Activated CD4-positive, alpha-beta T cell treated with anti-CD3 and anti-CD28 coated beads, Interleukin-10, Interleukin-2, amounts not matched to agents 100 ng/mL and 50 ng/mL, durations not matched to agents 16 hours and 8 hours (primary cell): ENCODE data around the gene ELK4.
"Not testable (repeated sequence)": the region's sequence is repeated elsewhere in the genome, so short reads cannot be mapped to it uniquely, and the experiment has no call there.

Experiments used
- DNase-seq: peaks from one replicate; pipeline ENCODE4 v3.0.0-alpha.2; 2020

The ELK4 gene

DNA sequence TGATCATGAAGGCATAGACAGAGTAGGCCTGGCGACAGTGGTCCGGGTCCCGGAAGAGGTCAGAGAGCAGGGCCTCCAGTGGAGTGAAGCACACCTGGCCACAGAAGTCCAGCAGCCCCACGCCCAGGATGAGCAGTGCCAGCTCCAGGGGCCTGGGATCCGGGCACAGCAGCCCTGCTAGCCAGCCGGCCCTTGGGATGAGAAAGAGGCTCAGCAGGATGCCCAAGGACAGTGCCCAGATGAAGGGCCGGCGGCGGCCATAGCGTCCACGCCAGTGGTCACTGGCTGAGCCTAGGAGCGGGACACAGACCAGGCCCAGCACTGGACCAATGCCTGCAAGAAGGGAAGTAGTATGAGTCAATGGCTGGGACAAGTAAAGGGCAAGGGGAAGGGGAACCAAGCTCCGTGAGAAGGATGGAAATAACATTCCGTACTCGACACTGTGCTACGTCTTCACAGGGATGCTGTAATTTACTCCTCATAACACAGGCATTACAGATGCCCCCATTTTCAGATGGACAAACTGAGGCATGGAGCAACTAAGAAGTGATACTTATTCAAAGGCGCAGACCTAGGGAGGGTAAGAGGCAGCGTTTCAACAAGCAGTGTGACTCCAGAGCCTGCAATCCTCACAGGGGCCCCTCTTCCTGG lies 31.6 kb upstream of the ELK4 start:
- DNase-seq = no peak

DNA sequence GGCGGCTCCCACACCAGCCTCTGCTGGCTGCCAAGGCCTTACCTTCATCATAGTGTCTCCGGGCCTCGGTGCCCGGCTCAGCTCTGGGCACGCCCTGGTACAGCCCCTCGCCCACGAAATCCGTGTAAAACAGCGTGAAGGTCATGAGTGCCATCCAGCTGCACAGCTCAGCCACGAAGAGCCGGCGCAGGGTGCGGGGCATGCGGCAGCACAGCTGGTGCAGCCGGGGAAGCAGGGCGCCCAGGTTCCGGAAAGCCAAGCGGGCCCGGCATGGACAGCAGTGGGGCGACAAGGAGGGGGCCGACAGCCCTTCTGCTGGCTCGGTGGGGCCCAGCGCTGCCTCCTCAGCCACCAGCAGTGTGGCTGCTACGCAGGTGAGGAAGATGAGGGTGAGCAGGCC lies 31.0 kb upstream of the ELK4 start:
- no peak for DNase-seq

- no peak for DNase-seq
Measured at GRCh38 chr1:205662135-205662738, 30.4 kb upstream of the ELK4 start.

- DNase-seq = no peak
Measured at GRCh38 chr1:205661429-205662134, 29.8 kb upstream of the ELK4 start.

GRCh38 chr1:205660361-205660760 lies 28.6 kb upstream of the ELK4 start:
- no peak for DNase-seq

DNA sequence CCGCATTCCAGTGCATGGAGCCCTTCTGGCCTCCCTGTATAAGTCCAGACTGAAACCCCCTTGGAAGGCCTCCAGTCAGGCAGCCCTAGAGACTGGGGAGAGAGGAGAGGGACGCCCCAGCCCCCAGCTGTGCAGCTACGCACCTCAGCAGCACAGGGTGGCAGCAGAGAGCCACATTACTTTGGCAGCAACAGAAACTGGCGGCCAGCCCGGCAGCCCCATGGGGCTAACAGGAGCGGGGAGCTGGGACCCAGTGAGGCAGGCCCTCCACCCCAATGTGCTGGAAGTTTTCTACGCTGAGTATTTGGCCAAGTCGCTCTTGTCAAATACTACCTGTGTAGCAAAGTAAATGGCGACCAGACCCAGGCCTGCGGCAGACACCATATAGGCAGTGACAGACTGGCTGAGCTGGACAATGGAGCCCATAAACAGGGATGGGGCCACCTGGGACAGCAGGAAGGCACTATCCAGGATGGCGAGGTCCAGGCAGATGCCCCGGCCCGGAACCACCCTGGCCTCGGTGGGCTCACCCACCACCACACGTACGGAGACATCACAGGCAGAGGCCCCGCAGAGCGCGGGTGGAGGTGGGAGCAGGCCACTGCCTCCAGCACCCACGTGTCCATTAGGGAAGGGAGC lies 27.3 kb upstream of the ELK4 start:
- DNase-seq = peak; percentile 76

DNA sequence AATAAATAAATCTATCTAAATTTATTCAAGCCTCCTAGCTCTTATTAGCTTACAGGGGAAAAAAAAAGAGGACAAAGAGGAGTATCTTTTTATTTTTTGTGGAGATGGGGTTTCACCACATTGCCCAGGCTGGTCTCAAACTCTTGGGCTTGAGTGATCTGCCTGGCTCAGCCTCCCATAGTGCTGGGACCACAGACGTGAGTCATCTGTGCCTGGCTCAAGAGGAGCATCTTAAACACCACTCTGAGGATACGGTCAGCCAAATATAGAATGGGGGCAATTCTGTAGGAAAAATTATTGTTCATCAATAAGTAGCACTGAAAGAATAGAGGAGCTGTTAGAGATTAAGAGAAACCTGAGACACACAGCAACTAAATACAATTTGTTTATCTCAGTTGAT lies 24.4 kb upstream of the ELK4 start:
- DNase-seq = no peak

DNA sequence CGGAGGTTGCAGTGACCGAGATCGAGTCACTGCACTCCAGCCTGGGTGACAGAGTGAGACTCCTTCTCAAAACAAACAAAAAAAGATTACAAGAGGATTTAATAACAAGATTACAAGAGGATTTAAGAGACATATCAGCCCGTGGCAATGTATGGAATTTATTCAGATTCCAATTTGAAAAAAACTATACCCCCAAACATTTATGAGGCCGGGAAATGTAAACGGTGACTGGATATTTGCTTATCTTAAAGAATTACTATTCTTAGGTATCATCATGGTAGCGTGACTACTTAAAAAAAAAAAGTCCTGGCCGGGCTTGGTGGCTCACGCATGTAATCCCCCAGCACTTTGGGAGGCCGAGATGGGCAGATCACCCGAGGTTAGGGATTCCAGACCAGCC lies 21.2 kb upstream of the ELK4 start:
- no peak for DNase-seq

DNA sequence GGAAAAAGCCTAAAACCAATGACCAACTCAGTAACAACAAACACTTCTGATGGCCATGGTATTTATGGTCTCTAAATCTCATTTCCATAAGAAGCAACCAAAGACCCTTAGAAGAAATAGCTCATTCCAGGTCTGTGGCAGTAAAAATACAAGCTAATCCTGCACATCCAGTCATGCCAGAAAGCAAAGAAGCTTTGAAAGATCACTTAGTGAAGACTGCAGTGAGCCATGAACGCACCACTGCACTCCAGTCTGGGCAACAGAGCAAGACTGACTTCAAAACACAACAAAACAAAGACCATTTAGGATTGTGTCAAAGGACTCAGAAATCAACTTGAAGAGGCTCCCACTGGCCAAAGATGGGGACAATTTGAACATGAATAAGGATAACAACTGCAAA lies 18.4 kb upstream of the ELK4 start:
- no peak for DNase-seq

DNA sequence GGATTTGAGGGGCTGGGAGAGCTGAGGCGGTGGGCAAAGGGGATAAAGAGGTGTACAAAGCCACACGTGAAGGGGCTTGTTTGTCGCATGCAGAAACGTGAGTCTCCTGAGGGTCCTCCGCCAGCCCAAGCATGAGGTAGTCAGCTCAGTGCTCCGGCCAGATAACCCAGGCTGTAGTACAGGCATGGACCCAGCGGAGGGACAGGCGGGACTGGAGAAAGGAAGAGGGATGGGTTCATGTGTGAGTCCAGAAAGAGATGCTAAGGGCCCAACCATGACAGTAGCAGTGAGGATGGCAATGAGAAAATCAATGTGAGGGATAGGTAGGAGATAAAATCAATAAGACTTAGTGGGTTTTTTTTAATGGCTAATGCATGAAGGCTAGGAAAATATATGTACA lies 13.7 kb upstream of the ELK4 start:
- no peak for DNase-seq

DNA sequence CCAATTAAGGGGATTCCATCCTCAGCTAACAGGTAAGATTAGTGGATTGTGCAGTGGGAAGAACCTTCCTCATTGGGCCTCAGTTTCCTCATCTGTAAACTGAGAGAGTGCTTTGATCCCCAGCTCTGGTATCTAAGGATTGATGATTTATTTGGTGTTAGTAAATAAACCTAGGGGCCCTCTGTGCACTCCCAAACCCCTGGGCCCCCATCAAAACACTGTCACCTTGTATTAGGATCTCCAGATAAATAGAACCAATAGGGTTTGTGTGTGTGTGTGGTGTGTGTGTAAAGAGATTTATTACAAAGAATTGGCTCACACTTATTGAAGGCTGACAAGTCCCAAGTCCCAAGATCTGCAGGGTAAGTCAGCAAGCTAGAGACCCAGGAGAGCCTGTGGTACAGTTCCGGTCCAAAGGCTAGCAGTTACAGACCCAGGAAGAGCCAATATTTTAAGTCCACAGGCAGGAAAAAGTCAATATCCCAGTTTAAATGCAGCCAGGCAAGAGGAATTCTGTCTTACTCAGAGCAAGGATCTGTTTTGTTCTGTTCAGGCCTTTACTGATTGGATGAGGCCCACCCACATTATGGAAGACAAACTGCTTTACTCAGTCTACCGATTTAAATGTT lies 11.0 kb upstream of the ELK4 start:
- DNase-seq = no peak

DNA sequence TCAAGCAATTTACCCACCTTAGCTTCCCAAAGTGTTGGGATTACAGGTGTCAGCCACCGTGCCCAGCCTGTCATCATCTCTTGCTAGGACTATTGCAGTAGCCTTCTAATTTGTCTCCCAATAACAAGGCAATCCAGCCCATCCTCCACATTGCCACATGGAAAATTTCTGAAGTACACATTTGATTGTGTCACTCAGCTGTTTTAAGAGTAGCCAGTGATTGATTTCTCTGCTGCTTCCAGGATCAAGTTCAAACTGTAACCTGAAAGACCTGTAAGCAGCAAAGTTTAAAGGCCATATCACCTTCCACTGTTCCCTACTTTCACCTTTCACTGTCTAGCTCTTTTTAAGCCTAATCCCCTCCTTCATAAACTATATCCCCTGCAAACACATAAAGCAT lies 7.8 kb upstream of the ELK4 start:
- DNase-seq = no peak

GRCh38 chr1:205637854-205638468 lies 6.2 kb upstream of the ELK4 start:
- no peak for DNase-seq

DNA sequence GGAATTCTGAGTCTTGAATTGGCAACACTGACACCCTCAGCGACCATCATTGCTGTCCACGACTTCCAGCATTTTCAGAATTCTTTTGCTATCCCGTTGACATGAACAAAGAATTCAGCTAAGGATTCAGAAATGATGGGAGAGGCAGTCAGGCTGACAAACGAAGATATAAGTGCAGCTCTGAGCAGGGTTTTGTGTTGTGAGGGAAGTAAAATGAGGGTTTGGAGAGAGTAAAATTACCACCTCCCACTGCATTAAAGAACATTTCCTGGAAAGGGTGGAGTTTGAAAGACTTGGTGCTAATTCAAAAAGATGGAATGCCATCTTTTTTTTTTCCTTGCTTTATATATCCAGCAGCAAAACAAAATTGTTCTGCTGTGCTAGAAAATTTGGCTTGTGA lies 4.9 kb upstream of the ELK4 start:
- DNase-seq = no peak

DNA sequence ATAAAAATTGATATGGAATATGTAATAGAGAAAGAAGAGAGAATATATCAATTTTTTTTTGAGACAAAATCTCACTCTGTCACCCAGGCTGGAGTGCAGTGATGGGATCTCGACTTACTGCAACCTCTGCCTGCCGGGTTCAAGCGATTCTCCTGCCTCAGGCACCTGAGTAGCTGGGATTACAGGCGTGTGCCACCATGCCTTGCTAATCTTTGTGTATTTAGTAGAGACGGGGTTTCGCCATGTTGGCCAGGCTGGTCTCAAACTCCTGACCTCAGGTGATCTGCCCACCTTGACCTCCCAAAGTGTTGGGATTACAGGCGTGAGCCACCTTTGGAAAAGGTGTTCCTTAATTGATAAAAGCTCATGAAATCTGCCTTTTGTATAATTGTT lies 4.3 kb upstream of the ELK4 start:
- DNase-seq = not testable (repeated sequence)

DNA sequence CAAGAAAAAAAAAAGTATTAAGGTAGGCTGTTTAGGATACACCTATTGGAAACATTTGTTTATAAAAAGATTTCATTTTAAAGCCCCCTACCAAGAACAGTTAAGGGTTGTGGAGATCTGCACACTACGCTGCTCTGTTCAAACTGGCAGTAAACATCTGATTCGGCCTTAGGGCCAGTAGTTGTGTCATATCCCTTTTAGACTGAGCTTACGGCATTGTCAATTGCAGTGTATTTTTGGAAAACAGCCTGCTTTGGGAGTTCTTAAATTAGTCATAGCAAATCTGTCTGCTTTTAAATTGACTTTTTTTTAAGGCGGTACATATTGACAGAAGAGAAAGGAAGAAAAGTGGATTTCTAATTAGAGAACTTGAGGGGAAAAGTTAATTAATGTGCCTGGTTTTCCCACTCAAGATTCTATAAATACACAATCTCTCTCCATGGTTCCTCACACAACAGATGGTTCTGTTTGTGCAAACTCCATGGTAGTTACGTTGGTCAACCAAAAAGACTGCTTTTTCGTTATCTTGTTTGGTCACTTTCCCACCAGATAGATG lies 1.7 kb upstream of the ELK4 start:
- no peak for DNase-seq

DNA sequence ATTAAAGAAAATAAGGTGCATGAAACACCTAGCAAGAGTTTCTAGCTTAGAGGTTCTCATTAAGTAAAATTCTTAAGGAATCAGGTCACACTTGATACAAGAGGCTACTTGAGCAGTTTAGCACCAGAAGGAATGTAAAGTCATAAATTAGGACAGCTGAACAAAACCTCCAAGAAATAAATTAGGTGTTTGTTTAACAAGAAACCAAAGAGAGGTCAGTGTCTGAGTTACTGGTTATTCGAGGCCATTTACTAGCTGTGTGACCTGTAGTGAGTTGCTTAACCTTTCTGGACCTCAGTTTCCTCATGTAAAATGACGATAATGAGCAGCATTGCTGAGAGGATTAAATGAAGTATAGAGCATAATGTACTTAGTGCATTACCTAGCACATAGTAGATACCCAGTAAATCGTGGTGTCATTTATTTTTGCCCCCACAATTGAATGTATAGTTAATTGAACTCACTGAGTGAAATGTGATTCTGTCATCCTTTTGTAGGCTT lies 908 bp upstream of the ELK4 start:
- no peak for DNase-seq

DNA sequence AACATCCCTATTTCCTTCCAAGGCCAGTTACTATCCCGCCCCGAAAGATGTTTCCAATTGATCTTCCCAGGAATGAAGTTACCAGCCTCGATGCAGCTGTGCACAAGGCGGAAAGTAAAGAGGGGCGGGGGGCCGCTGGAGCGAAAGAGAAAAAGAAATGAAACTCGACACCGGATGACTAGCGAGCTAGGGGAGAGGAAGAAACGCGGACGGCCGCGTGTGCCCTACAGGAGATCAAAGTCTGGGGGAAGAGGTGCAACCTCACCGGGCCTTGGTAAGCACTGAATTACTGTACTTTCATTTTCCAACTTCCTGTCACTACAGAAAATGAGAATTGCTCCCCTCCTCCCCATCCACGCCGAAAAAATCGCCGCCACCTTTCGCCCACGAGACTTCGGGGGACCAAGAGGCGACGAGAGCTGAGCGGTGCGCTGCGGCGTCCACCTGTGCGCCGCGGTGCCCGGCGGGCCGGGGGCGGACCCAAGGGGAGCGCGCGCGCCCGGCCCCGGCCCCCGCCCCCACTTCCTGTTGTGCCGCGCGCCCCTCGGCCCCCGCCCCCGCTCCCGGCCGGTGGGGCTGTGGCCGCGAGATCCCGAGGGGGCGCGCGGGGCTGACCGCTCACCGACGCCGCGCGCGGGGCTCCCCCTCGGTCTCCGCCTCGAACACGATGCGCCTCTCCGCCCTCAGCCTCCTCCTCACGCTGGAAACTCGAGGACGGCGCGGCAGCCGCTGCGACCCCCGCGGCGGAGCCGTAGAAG lies 622 bp downstream of the ELK4 start:
- DNase-seq = peak; percentile 93

GRCh38 chr1:205630651-205631009 lies 1.2 kb downstream of the ELK4 start:
- DNase-seq = no peak

- DNase-seq = peak; percentile 22
Measured at GRCh38 chr1:205630241-205630640, 1.6 kb downstream of the ELK4 start.

- DNase-seq = no peak
Measured at GRCh38 chr1:205629751-205630150, 2.1 kb downstream of the ELK4 start.

DNA sequence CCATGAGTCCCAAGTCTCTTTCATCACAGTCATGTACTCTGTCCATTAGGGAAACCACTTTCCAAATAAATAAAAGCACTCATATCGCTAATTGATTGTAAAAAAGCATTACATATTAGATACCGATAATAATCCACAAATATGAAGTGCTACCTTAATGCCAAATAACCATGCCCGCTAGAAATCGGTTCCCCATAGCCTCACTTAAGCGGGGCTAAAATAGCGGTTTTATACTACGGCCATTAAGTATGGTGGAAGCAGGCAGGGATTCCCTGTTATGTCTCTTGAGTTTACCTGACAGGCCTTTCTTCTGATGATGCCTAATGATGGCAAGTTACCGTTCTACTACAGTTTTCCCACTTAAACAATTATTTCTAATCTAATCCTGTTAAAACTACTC lies 3.9 kb downstream of the ELK4 start:
- DNase-seq = no peak
